H1 (cell line): ENCODE data around the gene CHRM4. TPM values are rescaled to one million over a fixed set of nuclear protein-coding genes. Genes with fewer than 3 reads are reported as not detected.

ENCODE experiments used
- BACH1 ChIP-seq: IDR thresholded peaks from 2 replicates; pipeline ENCODE4 v1.6.1; 2012; ENCODE audit warnings: low read length, improper control_type of control experiment
- GABPA ChIP-seq: IDR thresholded peaks from 2 replicates; pipeline ENCODE4 v1.6.1; 2011; ENCODE audit warnings: mild to moderate bottlenecking, low read length, moderate library complexity, borderline replicate concordance; ENCODE audit not compliant: insufficient read depth
- KDM1A ChIP-seq: fragments of 200-600, 300-600 bp; sonication (generic); IDR thresholded peaks from 2 replicates; pipeline ENCODE4 v1.7.1; 2016; ENCODE audit warnings: mild to moderate bottlenecking, low read length, borderline replicate concordance
- polyA plus RNA-seq, 7 experiments: library from polyadenylated mRNA; depleted of rRNA in 3 of 7; stranded (reverse) in 5 of 7; unstranded in 2 of 7; fragments of >200 nt in 5 of 7; fragments of 200-250 nt in 2 of 7; gene quantifications; 1 replicate in 5 of 7; 2 replicates in 1 of 7; 4 replicates in 1 of 7; pipeline versions ENCODE4 v1.2.1 to v1.2.3, GENCODE V29; 2011 to 2013; ENCODE audit warnings: missing spikeins in 2 of 7, mixed read lengths in 2 of 7
- total RNA-seq: library from RNA; stranded (reverse); fragmentation: NEBNext Ultra II Directional; extraction: Animal tissue kit (Norgen Biotek cat#: 25700); gene quantifications from 2 replicates; pipeline ENCODE4 v1.2.1, GENCODE V29; 2021
- TF ChIP-seq, protein P1 (sequence below), 3 experiments: IDR thresholded peaks; 1 replicate in 2 of 3; 2 replicates in 1 of 3; pipeline versions ENCODE4 v1.5.1 to v1.6.1; 2011; ENCODE audit warnings: low read length in 3 of 3, mild to moderate bottlenecking in 3 of 3, inconsistent platforms in 2 of 3, low read depth in 1 of 3, moderate library complexity in 1 of 3; ENCODE audit not compliant: insufficient read depth in 1 of 3; ENCODE audit errors: control extremely low read depth in 1 of 3

CHRM4 gene
- total and polyA plus RNA-seq, 2 of the 8 experiments (the other 6 are each of a cell fraction or from before 2014, with no cell fraction given) = 1.1 to 1.3 TPM

DNA sequence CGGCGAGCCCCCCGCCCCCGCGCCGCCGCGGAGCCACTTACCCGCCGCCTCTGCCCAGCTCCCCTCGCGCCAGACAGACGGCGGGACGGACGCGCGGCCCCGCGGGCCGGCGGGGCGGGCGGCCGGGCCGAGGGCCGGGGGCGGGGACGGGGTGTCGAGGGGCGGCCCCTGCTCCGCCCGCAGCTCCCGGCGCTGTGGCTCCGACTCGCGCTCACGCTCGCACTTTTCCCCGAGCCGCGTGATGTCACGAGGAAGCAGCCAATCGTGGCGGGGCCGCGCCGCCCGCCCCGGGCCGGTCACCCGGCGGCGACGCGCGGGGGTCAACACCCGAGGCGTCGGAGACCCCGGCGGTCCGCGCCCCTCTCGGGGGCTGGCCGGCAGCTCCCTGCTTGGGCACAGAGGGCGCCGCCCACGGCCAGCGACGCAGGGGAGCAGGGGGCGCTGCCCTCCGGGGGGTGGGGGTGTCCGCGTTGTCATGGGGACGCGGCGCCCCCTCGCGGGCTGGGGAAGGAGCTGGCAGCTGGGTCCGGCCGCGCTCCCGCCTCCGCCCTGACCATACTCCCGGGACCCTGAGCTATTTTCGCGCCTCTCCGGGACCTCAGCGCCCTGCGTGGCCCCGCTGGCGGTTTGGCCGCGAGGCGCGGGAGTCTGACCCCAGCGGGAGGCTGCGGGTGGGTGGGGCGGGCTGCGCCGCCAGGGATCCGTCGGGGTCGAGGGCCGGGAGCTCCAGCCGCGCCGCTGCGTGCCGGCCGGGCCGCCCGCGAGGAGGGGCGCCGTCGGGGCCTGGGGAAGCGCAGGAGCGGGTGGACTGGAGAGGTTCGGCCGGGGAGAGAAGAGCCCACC is at the start of gene CHRM4 (continued):
- TF ChIP-seq, protein P1, sequence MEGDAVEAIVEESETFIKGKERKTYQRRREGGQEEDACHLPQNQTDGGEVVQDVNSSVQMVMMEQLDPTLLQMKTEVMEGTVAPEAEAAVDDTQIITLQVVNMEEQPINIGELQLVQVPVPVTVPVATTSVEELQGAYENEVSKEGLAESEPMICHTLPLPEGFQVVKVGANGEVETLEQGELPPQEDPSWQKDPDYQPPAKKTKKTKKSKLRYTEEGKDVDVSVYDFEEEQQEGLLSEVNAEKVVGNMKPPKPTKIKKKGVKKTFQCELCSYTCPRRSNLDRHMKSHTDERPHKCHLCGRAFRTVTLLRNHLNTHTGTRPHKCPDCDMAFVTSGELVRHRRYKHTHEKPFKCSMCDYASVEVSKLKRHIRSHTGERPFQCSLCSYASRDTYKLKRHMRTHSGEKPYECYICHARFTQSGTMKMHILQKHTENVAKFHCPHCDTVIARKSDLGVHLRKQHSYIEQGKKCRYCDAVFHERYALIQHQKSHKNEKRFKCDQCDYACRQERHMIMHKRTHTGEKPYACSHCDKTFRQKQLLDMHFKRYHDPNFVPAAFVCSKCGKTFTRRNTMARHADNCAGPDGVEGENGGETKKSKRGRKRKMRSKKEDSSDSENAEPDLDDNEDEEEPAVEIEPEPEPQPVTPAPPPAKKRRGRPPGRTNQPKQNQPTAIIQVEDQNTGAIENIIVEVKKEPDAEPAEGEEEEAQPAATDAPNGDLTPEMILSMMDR (IDR thresholded peaks at IDR 0.05; ENCODE audit: control extremely low read depth in 1 of 3, insufficient read depth in 1 of 3, low read depth in 1 of 3, low read length in 3 of 3) = peak in 2 of 3 experiments; percentile 45 to 58; a peak in 3 of 4 replicates
- TF ChIP-seq KDM1A (no peak), BACH1 (0 out of 2 replicates have a peak, but pooled peaks have one; percentile 13), GABPA (no peak)
